ENCODE measurements around the gene MCTP2. TPM values are rescaled to one million over a fixed set of nuclear protein-coding genes. Genes with fewer than 3 reads are reported as not detected.
A peak's percentile ranks its signal among the peaks of the same experiment; 100 is the strongest.

MCTP2 gene
- total RNA-seq, 1 donor from 2014 or later, result 35.3 TPM

DNA sequence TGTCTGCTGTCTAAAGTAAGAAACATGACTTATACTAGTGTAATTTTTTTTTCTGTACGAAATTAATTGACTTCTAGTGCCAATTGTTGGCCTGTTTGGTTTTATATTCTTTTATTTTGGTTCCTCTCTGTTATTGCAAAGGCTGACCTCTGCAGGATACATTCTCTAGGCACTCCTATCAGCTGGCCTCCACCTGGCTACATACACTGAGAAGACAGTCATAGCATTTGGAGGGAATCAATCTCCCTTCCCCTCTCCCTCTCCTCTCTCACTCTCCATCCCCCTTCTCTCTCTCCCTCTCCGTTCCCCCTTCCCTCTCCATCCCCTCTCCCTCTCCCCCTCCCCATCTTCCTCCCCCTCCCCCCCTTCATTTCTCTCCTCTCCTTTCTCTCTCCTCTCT, 116.7 kb downstream of the MCTP2 start:
- H3K27ac ChIP-seq, result no peak overlapping the region
- H3K9me3 ChIP-seq, result no peaks in the 10 kb centered on the region
- TF ChIP-seq, protein P1, sequence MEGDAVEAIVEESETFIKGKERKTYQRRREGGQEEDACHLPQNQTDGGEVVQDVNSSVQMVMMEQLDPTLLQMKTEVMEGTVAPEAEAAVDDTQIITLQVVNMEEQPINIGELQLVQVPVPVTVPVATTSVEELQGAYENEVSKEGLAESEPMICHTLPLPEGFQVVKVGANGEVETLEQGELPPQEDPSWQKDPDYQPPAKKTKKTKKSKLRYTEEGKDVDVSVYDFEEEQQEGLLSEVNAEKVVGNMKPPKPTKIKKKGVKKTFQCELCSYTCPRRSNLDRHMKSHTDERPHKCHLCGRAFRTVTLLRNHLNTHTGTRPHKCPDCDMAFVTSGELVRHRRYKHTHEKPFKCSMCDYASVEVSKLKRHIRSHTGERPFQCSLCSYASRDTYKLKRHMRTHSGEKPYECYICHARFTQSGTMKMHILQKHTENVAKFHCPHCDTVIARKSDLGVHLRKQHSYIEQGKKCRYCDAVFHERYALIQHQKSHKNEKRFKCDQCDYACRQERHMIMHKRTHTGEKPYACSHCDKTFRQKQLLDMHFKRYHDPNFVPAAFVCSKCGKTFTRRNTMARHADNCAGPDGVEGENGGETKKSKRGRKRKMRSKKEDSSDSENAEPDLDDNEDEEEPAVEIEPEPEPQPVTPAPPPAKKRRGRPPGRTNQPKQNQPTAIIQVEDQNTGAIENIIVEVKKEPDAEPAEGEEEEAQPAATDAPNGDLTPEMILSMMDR (IDR thresholded peaks at IDR 0.05), result no peak
- H3K36me3 ChIP-seq, result no peaks in the 10 kb centered on the region
- H3K27me3 ChIP-seq, result no peaks in the 10 kb centered on the region
- intact Hi-C loops (cut with DNase I), result no loop called here
- no peak overlapping the region for H3K4me3 ChIP-seq
- DNase-seq, result no peak
- no peak for ATAC-seq
- H3K4me1 ChIP-seq, result no peaks in the 10 kb centered on the region

- Histone ChIP-seq H3K4me1 (no peaks in the 10 kb centered on the region), H3K27me3 (no peaks in the 10 kb centered on the region), H3K4me3 (no peak overlapping the region), H3K9me3 (no peaks in the 10 kb centered on the region), H3K36me3 (no peaks in the 10 kb centered on the region), H3K27ac (no peak overlapping the region)
- ATAC-seq (no peak), DNase-seq (no peak)
- intact Hi-C loops (cut with DNase I), result no loop called here
- TF ChIP-seq, protein P1 (IDR thresholded peaks at IDR 0.05), result no peak
Measured at GRCh38 chr15:94351031-94351535, 119.7 kb downstream of the MCTP2 start.

- H3K27ac ChIP-seq, result no peak overlapping the region
- no peaks in the 10 kb centered on the region for H3K9me3 ChIP-seq
- H3K36me3 ChIP-seq, result no peaks in the 10 kb centered on the region
- H3K4me3 ChIP-seq, result no peak overlapping the region
- no peaks in the 10 kb centered on the region for H3K27me3 ChIP-seq
- intact Hi-C loops (cut with DNase I), result no loop called here
- no peaks in the 10 kb centered on the region for H3K4me1 ChIP-seq
- ATAC-seq (peak; percentile 72), DNase-seq (no peak)
- TF ChIP-seq, protein P1 (IDR thresholded peaks at IDR 0.05), result no peak
Measured at GRCh38 chr15:94352636-94353487, 121.5 kb downstream of the MCTP2 start.

GRCh38 chr15:94353488-94353820, 122.1 kb downstream of the MCTP2 start:
- Histone ChIP-seq H3K4me1 (no peaks in the 10 kb centered on the region), H3K27ac (no peak overlapping the region), H3K27me3 (no peaks in the 10 kb centered on the region), H3K36me3 (no peaks in the 10 kb centered on the region), H3K9me3 (no peaks in the 10 kb centered on the region), H3K4me3 (no peak overlapping the region)
- DNase-seq (no peak), ATAC-seq (no peak)
- intact Hi-C loops (cut with DNase I), result no loop called here
- TF ChIP-seq, protein P1 (IDR thresholded peaks at IDR 0.05), result no peak

- Histone ChIP-seq H3K4me3 (no peak overlapping the region), H3K9me3 (no peaks in the 10 kb centered on the region), H3K36me3 (no peaks in the 10 kb centered on the region), H3K4me1 (no peaks in the 10 kb centered on the region), H3K27me3 (no peaks in the 10 kb centered on the region), H3K27ac (no peak overlapping the region)
- TF ChIP-seq, protein P1 (IDR thresholded peaks at IDR 0.05), result no peak
- intact Hi-C loops (cut with DNase I), result no loop called here
- ATAC-seq (no peak), DNase-seq (no peak)
Measured at GRCh38 chr15:94354655-94355054, 123.3 kb downstream of the MCTP2 start.
